ENCODE data around the gene PADI4.

The PADI4 gene

DNA sequence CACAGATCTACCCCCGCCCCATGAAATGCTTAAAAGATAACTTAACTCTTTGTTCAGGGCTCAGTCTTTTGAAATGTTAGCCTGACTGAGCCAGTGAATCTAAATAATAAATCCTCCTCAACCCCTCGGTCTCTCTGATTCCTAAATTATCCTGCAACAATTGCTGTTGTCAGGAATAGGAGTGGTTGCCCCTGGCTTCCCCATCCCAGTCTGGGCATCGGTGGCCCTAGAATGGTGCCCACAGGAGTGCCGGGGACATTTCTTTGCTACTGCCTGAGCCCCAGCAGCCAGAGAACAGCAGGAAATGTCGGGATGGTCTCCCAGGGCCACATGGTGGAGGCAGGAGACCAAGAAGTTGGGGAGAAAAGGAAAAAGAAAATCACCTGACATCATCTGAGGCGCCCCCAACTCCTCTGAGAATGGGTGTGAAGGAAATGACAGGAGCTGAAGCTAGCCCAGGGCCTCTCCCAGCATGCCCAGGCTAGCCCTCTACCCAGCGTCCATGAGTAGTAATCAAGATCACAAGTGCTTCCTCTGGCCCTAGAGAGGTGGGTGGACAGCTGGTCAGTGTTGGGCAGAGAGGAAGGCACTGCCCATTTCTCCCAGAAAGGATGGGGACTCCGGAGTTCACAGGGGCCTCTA lies 1.6 kb downstream of the PADI4 start:
- TF ChIP-seq, protein P1, sequence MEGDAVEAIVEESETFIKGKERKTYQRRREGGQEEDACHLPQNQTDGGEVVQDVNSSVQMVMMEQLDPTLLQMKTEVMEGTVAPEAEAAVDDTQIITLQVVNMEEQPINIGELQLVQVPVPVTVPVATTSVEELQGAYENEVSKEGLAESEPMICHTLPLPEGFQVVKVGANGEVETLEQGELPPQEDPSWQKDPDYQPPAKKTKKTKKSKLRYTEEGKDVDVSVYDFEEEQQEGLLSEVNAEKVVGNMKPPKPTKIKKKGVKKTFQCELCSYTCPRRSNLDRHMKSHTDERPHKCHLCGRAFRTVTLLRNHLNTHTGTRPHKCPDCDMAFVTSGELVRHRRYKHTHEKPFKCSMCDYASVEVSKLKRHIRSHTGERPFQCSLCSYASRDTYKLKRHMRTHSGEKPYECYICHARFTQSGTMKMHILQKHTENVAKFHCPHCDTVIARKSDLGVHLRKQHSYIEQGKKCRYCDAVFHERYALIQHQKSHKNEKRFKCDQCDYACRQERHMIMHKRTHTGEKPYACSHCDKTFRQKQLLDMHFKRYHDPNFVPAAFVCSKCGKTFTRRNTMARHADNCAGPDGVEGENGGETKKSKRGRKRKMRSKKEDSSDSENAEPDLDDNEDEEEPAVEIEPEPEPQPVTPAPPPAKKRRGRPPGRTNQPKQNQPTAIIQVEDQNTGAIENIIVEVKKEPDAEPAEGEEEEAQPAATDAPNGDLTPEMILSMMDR (IDR thresholded peaks at IDR 0.05; ENCODE audit: insufficient read depth, low read depth, low read length, missing control alignments) = no peak
- no peak overlapping the region for H3K4me3 ChIP-seq (ENCODE audit: low read depth, low read length)
- no peak for DNase-seq (ENCODE audit: low read depth)

DNA sequence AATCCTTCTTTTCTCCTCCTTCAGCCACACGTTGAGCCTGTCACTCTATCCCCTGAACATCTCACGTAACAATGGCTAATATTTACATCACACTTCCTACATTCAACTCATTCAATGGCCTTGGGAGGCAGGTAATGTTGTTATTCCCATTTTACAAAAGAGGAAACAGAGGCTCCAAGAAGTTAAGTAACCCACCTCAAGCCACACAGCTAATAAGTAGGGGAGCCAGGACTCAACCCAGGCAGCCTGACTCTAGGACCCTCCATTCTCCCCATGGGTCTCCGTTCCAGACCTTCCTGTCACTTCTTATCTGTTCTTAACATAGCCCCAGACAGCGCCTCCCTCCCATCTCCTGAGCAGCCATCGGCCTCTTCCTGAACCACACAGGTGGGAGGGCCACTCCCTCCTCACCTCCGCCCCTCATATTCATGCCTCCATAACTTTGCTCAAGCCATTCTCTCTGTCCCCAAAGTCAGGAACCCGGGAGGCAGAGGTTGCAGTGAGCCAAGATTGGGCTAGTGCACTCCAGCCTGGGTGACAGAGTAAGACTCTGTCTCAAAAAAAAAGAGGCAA lies 2.2 kb downstream of the PADI4 start:
- no peak overlapping the region for H3K4me3 ChIP-seq (ENCODE audit: low read depth, low read length)
- TF ChIP-seq, protein P1 (IDR thresholded peaks at IDR 0.05; ENCODE audit: insufficient read depth, low read depth, low read length, missing control alignments) = no peak
- DNase-seq (ENCODE audit: low read depth) = no peak

DNA sequence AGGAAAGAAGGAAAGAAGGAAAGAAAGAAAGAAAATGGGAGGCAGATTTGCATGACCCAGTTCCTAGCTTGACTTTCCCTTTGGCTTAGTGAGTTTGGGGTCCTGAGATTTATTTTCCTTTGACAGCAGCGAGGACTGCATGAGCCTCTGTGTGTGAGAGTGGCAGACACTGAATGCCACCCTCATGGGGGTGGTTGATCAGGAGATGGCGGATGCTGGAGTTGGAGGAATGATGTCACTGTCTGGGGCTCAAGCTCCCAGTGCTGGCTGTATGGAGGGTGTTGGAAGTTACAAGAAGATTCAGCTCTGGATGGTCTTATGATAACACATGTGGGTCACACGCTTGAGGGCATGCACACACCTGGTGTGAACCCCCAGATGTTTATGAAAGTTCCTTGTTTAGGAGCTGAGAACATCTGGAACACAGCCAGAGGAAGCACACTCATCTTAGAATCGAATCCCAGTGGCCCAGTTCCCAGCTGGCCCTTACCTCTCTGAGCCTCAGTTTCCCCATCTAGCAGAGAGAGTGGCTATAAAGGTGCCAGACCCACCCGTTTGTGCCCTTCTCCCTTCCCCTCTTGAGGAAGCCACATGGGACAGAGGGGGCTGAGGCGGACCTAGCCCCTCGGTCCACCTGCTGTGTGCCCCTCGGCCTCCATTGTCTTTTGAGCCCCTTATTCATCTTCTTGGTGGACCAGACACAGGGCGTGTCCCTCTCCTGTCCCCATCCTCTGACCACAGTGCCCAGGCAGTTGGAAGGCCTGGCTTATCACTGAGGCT lies 5.7 kb downstream of the PADI4 start:
- DNase-seq (ENCODE audit: low read depth) = no peak
- TF ChIP-seq, protein P1 (IDR thresholded peaks at IDR 0.05; ENCODE audit: insufficient read depth, low read depth, low read length, missing control alignments) = no peak
- no peak overlapping the region for H3K4me3 ChIP-seq (ENCODE audit: low read depth, low read length)

DNA sequence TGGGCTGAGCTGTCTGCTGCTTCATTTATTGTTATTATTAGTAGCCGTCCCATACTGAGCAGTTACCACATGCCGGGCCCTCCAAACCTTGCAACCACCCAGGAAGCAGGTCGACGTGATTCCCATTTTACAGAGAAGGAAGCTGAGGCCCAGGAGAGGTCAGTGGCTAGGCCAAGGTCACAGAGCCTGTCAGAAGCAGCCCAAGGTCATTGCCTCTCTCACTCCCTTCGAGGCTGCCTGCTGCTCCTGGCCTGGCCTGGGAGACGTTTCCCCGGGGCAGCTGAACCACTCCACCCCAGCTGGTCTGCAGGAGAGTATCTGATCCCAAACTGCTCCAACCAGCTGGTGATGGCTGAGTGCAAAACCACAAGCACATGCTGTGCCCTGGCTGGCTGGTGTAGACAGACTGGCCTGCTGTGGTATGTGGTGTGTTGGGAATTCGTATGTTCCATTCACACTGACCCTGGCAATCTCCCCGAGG lies 6.5 kb downstream of the PADI4 start:
- TF ChIP-seq, protein P1 (IDR thresholded peaks at IDR 0.05; ENCODE audit: insufficient read depth, low read depth, low read length, missing control alignments) = no peak
- no peak for DNase-seq (ENCODE audit: low read depth)
- H3K4me3 ChIP-seq (ENCODE audit: low read depth, low read length) = no peak overlapping the region

GRCh38 chr1:17315542-17316130 lies 7.6 kb downstream of the PADI4 start:
- H3K4me3 ChIP-seq (ENCODE audit: low read depth, low read length) = no peak overlapping the region
- TF ChIP-seq, protein P1 (IDR thresholded peaks at IDR 0.05; ENCODE audit: insufficient read depth, low read depth, low read length, missing control alignments) = no peak
- DNase-seq (ENCODE audit: low read depth) = no peak

DNA sequence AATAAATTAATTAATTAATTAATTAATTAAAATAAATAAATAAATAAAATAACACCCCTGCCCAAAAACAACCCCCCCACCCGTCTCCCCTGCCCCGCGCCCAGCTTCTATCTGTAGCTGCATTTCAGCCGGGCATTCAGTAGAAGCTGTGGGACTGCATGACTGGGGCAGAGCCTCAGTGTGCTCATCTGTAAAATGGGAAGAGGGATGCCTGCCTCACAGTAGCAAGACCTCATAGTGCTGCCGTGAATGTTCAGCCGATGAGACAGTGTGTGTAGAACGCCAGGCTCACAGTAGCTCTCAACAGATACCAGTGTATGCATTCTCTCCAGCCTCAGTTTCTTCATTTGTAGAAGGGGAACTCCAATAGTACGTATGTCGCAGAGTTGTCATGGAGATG lies 8.7 kb downstream of the PADI4 start:
- H3K4me3 ChIP-seq (ENCODE audit: low read depth, low read length) = no peak overlapping the region
- TF ChIP-seq, protein P1 (IDR thresholded peaks at IDR 0.05; ENCODE audit: insufficient read depth, low read depth, low read length, missing control alignments) = no peak
- no peak for DNase-seq (ENCODE audit: low read depth)
